ENCODE data around the gene SSTR3. TPM values are rescaled to one million over a fixed set of nuclear protein-coding genes. Genes with fewer than 3 reads are reported as not detected.

SSTR3 gene
- total RNA-seq, 2 experiments from 2014 or later = 3.4 to 3.9 TPM

DNA sequence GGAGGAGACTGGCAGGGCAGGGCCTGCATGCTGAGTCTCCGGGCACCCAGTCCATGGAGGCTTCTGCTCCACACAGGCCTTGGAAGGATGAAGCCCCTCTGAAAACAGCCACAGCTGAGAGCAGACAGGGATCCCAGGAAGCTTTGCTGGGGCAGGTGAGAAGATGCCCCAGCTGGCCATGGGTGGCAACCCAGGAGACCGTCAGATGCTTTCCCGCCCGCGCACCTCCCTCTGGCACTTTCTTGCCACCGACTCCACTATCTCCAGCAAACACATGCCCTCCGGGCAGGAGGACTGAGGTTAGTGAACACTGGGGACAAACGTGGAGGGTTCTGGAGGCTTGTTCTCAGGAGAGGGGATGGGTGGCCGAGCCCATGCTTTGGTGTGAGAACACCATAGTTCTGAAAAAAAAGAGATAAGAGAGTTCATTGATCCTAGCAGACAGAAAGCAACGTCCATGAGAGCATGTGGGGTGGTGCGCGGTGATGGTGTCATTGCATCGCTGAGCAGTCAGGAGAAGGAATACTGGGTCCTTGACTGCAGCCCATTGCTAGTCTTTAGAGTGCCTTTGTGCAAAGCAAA, 26.5 kb downstream of the SSTR3 start:
- peaks cover 47% of the 10 kb centered on the region for H3K4me1 Mint-ChIP-seq
- peaks cover 7% of the 10 kb centered on the region for H3K36me3 Mint-ChIP-seq (ENCODE audit: low read depth)
- H3K27ac Mint-ChIP-seq = no peak overlapping the region
- H3K27me3 Mint-ChIP-seq = no peaks in the 10 kb centered on the region
- CTCF ChIA-PET = no interaction called here
- H3K4me3 Mint-ChIP-seq = no peak overlapping the region
- POLR2A ChIA-PET = interaction anchor here (1.4 to 2.6 kb wide), 4 partner anchors 8 to 36 kb away, joined by 3 to 9 read pairs (median 6); no protein-coding TSS in a partner anchor
- H3K9me3 Mint-ChIP-seq = no peaks in the 10 kb centered on the region
- no peak for DNase-seq

GRCh38 chr22:37184816-37185541, 27.3 kb downstream of the SSTR3 start:
- Mint-ChIP-seq H3K4me1 (peaks cover 47% of the 10 kb centered on the region), H3K36me3 (ENCODE audit: low read depth) (peaks cover 3% of the 10 kb centered on the region), H3K27me3 (no peaks in the 10 kb centered on the region), H3K9me3 (no peaks in the 10 kb centered on the region), H3K27ac (no peak overlapping the region), H3K4me3 (no peak overlapping the region)
- no peak for DNase-seq
- ChIA-PET POLR2A (interaction anchor here (2.1 kb wide), 1 partner anchor 15 kb away, joined by 5 read pairs; no protein-coding TSS in a partner anchor), CTCF (no interaction called here)

GRCh38 chr22:37184380-37184755, 27.9 kb downstream of the SSTR3 start:
- ChIA-PET CTCF (interaction anchor here (1.7 kb wide), 1 partner anchor 15 kb away, joined by 4 read pairs; no protein-coding TSS in a partner anchor), POLR2A (interaction anchor here (1.0 kb wide), 1 partner anchor 9 kb away, joined by 3 read pairs; no protein-coding TSS in a partner anchor)
- no peak overlapping the region for H3K4me3 Mint-ChIP-seq
- H3K4me1 Mint-ChIP-seq = peaks cover 45% of the 10 kb centered on the region
- no peaks in the 10 kb centered on the region for H3K9me3 Mint-ChIP-seq
- no peak for DNase-seq
- H3K36me3 Mint-ChIP-seq (ENCODE audit: low read depth) = peaks cover 1% of the 10 kb centered on the region
- no peaks in the 10 kb centered on the region for H3K27me3 Mint-ChIP-seq
- H3K27ac Mint-ChIP-seq = no peak overlapping the region

DNA sequence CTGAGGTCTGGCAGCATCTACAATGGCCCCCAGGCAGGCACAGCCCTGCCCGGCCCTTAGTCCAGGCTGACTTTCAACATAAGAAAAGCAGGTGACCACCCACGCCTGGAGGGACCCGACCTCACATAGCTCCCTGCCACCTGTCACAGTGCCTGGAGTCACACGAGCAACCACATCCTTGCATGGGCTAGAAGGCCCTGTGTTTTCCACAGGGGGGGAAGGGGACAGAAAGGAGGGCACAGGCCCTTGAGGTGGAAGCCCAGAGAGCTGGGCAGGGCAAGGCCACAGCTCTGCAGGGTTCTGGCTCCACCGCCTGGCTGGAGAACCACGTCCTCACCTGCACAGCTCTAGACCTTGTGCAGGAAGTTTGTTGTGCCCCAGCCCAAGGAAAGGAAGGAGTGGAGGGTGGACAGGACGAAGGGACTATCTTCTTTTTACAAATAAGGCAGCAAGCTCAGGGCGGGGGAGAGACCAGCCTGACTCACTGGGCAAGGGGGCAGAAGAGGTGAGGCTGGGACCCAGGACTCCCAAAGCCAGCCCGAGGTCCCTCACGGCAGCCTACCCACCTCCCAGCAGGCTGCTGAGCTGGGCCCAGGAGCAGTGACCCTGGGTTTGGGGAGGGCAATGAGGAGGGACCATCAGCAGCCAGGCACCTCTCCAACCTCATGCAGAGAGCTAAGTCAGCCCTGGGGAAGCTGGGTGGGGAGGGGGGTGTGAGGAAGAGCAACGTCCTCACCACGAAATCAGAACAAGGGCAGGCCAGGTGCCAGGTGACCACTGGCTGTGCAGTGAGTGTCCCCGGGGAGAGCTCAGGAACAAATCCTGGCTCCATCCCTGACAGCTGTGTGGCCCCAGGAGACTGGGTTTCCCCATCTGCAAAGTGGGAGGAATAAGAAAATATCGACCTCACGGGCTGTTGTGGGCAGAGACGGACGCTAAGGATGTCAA, 28.6 kb downstream of the SSTR3 start:
- H3K27me3 Mint-ChIP-seq = no peaks in the 10 kb centered on the region
- CTCF ChIA-PET = interaction anchor here (0.8 to 1.7 kb wide), 4 partner anchors 8 to 36 kb away, joined by 3 to 4 read pairs (median 3); no protein-coding TSS in a partner anchor
- H3K36me3 Mint-ChIP-seq (ENCODE audit: low read depth) = no peaks in the 10 kb centered on the region
- H3K4me1 Mint-ChIP-seq = peaks cover 40% of the 10 kb centered on the region
- no peak for DNase-seq
- POLR2A ChIA-PET = interaction anchor here (1.0 to 1.2 kb wide), 3 partner anchors 10 to 35 kb away, joined by 3 read pairs; no protein-coding TSS in a partner anchor
- no peaks in the 10 kb centered on the region for H3K9me3 Mint-ChIP-seq
- no peak overlapping the region for H3K4me3 Mint-ChIP-seq
- no peak overlapping the region for H3K27ac Mint-ChIP-seq

GRCh38 chr22:37182949-37183245, 29.4 kb downstream of the SSTR3 start:
- CTCF ChIA-PET = interaction anchor here (1.7 kb wide), 1 partner anchor 17 kb away, joined by 4 read pairs; no protein-coding TSS in a partner anchor
- DNase-seq = no peak
- H3K27ac Mint-ChIP-seq = no peak overlapping the region

DNA sequence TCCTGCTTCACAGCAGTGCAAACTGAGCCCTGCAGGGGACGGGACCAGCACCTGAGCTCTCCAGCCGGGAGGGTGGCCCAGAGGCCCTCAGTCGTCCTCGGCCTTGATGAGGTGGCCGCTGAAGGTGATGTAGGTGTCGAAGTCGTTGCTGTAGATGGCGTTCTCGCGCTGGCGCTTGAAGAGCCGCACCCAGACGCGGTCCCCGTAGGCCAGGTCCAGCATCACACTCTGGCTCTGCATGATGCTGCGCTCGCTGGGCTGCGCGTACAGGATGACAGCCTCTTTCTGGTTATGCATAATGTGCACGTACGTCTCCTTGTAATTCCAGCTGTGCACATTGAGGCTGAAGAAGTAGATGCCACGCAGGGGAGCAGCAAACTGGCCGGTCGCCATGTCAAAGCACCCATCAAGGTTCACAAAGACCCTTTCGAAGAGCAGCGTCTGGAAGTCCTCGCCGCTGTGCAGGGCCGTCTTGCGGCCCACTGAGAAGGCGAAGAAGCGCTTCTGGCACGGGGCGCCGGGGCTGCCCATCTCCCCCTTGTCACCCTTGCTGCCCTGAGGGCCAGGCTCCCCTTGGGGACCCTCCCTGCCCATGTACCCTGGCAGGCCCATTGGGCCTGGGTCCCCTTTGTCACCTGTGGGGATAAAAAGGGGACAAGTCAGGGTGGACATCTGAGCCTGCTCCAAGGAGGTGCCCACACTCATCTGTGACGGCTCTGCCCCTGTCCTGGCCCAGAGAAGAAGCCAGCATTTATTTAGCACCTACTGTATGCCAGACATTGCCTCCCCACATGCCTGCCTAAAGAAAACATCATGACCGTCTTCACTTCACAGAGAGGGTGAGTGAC, 30.0 kb downstream of the SSTR3 start:
- H3K4me3 Mint-ChIP-seq = no peak overlapping the region
- no peaks in the 10 kb centered on the region for H3K9me3 Mint-ChIP-seq
- peaks cover 28% of the 10 kb centered on the region for H3K4me1 Mint-ChIP-seq

More at GRCh38 chr22:37182949-37183245, 29.4 kb downstream of the SSTR3 start:
- no peaks in the 10 kb centered on the region for H3K36me3 Mint-ChIP-seq (ENCODE audit: low read depth)
- H3K27me3 Mint-ChIP-seq = peaks cover 4% of the 10 kb centered on the region
- H3K4me3 Mint-ChIP-seq = no peak overlapping the region
- no peaks in the 10 kb centered on the region for H3K9me3 Mint-ChIP-seq
- peaks cover 33% of the 10 kb centered on the region for H3K4me1 Mint-ChIP-seq
- POLR2A ChIA-PET = interaction anchor here (1.1 to 1.2 kb wide), 2 partner anchors 16 to 35 kb away, joined by 3 read pairs; no protein-coding TSS in a partner anchor

DNA sequence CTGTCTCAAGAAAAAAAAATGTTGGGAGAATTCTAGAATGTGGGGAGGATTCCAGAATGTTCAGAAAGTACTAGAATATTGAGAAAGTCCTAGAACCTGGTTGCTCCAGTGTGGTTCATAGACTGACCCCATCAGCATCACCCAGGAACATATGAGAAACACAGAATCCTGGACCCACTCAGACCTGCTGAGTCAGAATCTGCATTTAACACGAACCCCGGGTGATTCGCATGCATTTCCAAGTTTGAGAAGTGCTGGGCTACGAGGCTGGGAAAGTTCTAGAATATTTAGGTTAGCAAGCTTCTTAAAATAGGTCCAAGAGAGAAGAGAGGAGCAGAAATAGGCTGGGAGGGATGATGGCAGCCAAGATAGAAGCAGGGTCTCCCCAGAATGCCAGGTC, 30.6 kb downstream of the SSTR3 start:
- H3K4me1 Mint-ChIP-seq = peaks cover 24% of the 10 kb centered on the region
- H3K36me3 Mint-ChIP-seq (ENCODE audit: low read depth) = no peaks in the 10 kb centered on the region
- ChIA-PET POLR2A (no interaction called here), CTCF (no interaction called here)
- DNase-seq = no peak
- no peak overlapping the region for H3K27ac Mint-ChIP-seq
- no peak overlapping the region for H3K4me3 Mint-ChIP-seq
- no peaks in the 10 kb centered on the region for H3K9me3 Mint-ChIP-seq
- H3K27me3 Mint-ChIP-seq = peaks cover 11% of the 10 kb centered on the region

More for the DNA sequence above, 30.0 kb downstream of the SSTR3 start:
- Mint-ChIP-seq H3K36me3 (ENCODE audit: low read depth) (no peaks in the 10 kb centered on the region), H3K27me3 (peaks cover 9% of the 10 kb centered on the region), H3K27ac (no peak overlapping the region)
- ChIA-PET CTCF (no interaction called here), POLR2A (no interaction called here)
- no peak for DNase-seq

DNA sequence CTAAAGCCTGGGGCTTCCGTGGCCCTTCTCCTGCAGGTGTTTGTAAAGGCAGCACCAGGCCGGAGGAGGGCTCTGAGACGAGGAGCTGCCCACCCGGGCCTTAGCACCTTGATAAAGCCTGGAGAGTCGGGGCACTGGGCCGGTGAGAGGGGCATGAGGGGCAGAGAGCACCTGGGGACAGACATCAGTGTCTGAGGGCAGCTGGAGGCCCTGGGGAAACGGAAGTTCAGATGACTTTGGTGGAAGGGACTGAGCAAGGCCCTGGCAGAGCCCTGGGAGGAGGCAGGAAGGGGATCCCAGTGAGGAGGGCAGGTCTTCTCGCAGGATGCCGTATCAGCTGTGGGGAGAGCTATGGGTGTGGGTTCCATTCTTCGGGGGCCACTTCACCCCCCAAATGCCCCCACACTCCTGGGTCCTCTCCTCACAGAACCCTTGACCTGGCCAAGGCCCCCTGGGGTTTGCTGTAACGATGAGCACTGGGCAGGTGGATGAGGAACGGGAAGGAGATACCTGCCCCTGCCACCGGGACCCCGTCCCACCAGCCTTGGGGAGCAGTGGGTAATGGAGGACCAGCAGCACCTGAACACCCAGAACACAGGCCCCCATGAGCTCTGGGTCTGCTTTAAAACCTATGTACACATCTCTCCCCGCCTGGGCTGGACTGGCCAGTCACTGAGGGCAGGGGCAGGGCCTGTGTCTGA, 31.6 kb downstream of the SSTR3 start:
- Mint-ChIP-seq H3K27me3 (peaks cover 16% of the 10 kb centered on the region), H3K4me3 (no peak overlapping the region), H3K36me3 (ENCODE audit: low read depth) (no peaks in the 10 kb centered on the region), H3K27ac (no peak overlapping the region), H3K4me1 (peaks cover 17% of the 10 kb centered on the region), H3K9me3 (no peaks in the 10 kb centered on the region)
- POLR2A ChIA-PET = interaction anchor here (0.7 kb wide), 1 partner anchor 32 kb away, joined by 3 read pairs; no protein-coding TSS in a partner anchor
- CTCF ChIA-PET = no interaction called here
- DNase-seq = no peak

DNA sequence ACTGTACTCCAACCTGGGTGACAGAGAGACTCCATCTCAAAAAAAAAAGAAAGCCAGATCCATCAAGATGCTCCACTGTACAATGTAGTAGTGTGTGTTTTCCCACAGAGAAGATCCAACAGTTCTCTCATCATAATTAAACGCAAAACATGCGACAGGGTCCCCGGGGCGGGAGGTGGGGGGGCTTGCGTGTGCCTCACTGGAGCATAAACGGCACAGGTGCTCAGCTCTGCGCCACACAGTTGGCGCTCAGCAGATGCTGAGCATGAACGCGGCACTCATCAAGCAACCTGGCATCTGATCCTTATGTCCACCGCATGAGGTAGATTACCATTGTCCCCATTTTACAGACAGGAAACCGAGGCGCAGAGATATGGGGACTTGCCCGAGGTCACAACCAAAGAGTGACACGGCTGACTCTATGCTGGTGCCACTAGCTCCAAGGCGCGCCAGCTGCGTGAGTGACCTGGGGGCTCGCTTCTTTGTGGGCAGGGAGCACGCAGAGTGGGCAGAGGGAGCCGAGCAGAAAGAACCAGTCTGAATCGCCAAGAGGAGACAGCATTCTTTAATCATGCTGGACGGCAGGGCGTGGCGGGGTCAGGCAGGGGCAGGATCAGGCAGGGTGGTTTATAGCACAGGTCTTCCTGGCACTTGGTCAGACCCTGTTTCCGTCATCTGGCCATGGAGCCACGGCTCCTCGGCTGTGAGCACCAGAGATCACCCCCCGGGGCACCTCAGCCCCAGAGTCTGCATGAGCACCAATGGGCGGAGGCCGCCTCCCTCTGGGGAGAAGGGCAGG, 32.5 kb downstream of the SSTR3 start:
- POLR2A ChIA-PET = interaction anchor here (0.7 to 1.6 kb wide), 2 partner anchors 20 to 31 kb away, joined by 3 read pairs; no protein-coding TSS in a partner anchor
- H3K4me3 Mint-ChIP-seq = no peak overlapping the region
- H3K27me3 Mint-ChIP-seq = peaks cover 16% of the 10 kb centered on the region
- no peaks in the 10 kb centered on the region for H3K9me3 Mint-ChIP-seq
- H3K27ac Mint-ChIP-seq = no peak overlapping the region
- CTCF ChIA-PET = no interaction called here
- DNase-seq = no peak
- peaks cover 12% of the 10 kb centered on the region for H3K4me1 Mint-ChIP-seq
- no peaks in the 10 kb centered on the region for H3K36me3 Mint-ChIP-seq (ENCODE audit: low read depth)

DNA sequence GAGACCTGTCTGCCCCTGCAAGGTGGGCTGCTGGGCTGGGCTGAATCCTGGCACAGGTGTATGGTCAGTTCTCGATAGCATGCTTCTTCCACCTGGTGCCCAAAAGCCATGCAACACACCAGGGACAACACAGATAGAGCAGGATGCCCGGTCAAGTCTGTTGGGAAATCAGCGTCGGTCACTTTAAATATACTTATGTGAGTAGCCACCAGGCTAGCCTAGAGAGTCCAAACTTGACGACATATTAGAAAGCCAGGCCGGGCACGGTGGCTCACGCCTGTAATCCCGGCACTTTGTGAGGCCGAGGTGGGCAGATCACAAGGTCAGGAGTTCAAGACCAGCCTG, 33.2 kb downstream of the SSTR3 start:
- ChIA-PET CTCF (no interaction called here), POLR2A (interaction anchor here (1.6 kb wide), 1 partner anchor 20 kb away, joined by 3 read pairs; no protein-coding TSS in a partner anchor)
- no peak overlapping the region for H3K4me3 Mint-ChIP-seq

More for the DNA sequence above, 33.2 kb downstream of the SSTR3 start:
- Mint-ChIP-seq H3K4me1 (peaks cover 12% of the 10 kb centered on the region), H3K27ac (no peak overlapping the region), H3K9me3 (no peaks in the 10 kb centered on the region), H3K36me3 (ENCODE audit: low read depth) (no peaks in the 10 kb centered on the region), H3K27me3 (peaks cover 17% of the 10 kb centered on the region)
- DNase-seq = no peak

Data from activated CD4-positive, alpha-beta memory T cell treated with anti-CD3 and anti-CD28 coated beads, Interleukin-2, amount 10 ng/mL, durations not matched to agents 7 days and 5 days (primary cell).